ENCODE measurements around the gene SYAP1. TPM values are rescaled to one million over a fixed set of nuclear protein-coding genes. Genes with fewer than 3 reads are reported as not detected.

The SYAP1 gene
- total RNA-seq, 3 donors from 2014 or later (not counting 1 experiment from before 2014, with no cell fraction given), result 42.9 to 58.4 (median 45.4) TPM

DNA sequence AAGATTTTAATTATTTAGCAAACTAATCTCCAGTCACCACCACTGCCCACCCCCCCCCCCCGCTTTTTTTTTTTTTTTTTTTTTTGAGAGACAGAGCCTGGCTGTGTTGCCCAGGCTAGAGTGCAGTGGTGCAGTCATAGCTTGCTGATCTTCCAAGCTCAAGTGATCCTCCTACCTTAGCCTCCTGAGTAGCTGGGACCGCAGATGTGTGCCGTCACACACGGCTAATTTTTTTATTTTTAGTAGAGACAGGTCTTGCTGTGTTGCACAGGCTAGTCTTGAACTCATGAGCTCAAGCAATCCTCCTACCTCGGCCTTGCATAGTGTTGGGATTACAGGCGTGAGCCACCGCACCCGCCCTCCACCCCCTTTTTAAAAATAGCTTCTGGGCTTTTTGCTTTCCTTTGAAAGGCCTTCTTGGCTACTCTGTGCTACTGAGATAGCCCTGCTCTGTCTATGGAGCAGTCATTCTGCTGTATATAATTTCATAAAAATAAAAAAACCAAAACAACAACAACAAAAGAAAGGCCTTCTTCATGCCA lies 85.6 kb downstream of the SYAP1 start:
- no peaks in the 10 kb centered on the region for H3K36me3 ChIP-seq (ENCODE audit: control insufficient read depth, insufficient read depth, low read length)
- DNase-seq, result no peak
- no peaks in the 10 kb centered on the region for H3K27me3 ChIP-seq (ENCODE audit: control insufficient read depth, insufficient read depth, low read length)
- H3K4me1 ChIP-seq (ENCODE audit: control insufficient read depth, insufficient read depth, low read length), result no peaks in the 10 kb centered on the region
- no peaks in the 10 kb centered on the region for H3K36me3 Mint-ChIP-seq
- H3K27ac ChIP-seq (ENCODE audit: low read length), result no peak overlapping the region
- no peaks in the 10 kb centered on the region for H3K27me3 Mint-ChIP-seq (ENCODE audit: low read depth in 2 of 2)
- no peak overlapping the region for H3K27ac Mint-ChIP-seq
- no peak overlapping the region for H3K4me3 ChIP-seq (ENCODE audit: low read length)
- no peaks in the 10 kb centered on the region for H3K9me3 ChIP-seq (ENCODE audit: control insufficient read depth, insufficient read depth, low read length)
- TF ChIP-seq, protein P1, sequence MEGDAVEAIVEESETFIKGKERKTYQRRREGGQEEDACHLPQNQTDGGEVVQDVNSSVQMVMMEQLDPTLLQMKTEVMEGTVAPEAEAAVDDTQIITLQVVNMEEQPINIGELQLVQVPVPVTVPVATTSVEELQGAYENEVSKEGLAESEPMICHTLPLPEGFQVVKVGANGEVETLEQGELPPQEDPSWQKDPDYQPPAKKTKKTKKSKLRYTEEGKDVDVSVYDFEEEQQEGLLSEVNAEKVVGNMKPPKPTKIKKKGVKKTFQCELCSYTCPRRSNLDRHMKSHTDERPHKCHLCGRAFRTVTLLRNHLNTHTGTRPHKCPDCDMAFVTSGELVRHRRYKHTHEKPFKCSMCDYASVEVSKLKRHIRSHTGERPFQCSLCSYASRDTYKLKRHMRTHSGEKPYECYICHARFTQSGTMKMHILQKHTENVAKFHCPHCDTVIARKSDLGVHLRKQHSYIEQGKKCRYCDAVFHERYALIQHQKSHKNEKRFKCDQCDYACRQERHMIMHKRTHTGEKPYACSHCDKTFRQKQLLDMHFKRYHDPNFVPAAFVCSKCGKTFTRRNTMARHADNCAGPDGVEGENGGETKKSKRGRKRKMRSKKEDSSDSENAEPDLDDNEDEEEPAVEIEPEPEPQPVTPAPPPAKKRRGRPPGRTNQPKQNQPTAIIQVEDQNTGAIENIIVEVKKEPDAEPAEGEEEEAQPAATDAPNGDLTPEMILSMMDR (IDR thresholded peaks at IDR 0.05), result no peak
- peaks cover 9 to 24% of the 10 kb centered on the region in 2 donors for H3K4me1 Mint-ChIP-seq
- 74% methylated on average over 5 of the region's 8 CpGs for WGBS (ENCODE audit: insufficient coverage)
- H3K4me3 Mint-ChIP-seq, result no peak overlapping the region
- ATAC-seq, result no peak
- no peaks in the 10 kb centered on the region for H3K9me3 Mint-ChIP-seq
- intact Hi-C loops (cut with micrococcal nuclease), result loop anchor here (1.0 kb wide), 1 partner anchor 8 kb away; no protein-coding TSS in a partner anchor

DNA sequence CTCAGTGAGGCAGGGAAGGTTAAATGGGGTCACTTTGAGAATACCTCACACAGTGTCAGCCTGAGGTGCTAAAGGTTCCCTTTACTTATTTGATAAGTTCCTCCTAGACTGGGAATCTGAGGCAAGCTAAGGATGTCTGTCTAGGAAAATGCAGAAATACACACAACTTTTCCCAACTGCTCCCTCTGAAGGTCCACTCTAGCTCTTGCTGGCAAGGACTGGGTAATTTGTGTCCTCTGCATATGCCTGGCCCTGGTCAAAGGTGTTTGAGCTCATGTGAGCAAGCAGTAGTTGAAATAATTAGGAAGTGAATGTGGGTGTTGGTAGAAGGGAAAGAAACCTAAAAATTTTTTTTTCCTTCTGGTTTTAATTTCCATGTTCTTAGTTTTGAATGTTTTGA lies 88.1 kb downstream of the SYAP1 start:
- Mint-ChIP-seq H3K27ac (peak overlapping the region in 1 of 2 donors; percentile 14), H3K36me3 (no peaks in the 10 kb centered on the region), H3K9me3 (no peaks in the 10 kb centered on the region), H3K4me3 (no peak overlapping the region), H3K4me1 (peaks cover 9 to 29% of the 10 kb centered on the region in 2 donors), H3K27me3 (ENCODE audit: low read depth in 2 of 2) (no peaks in the 10 kb centered on the region)
- Histone ChIP-seq H3K4me1 (ENCODE audit: control insufficient read depth, insufficient read depth, low read length) (no peaks in the 10 kb centered on the region), H3K4me3 (ENCODE audit: low read length) (no peak overlapping the region), H3K36me3 (ENCODE audit: control insufficient read depth, insufficient read depth, low read length) (no peaks in the 10 kb centered on the region), H3K27me3 (ENCODE audit: control insufficient read depth, insufficient read depth, low read length) (no peaks in the 10 kb centered on the region), H3K9me3 (ENCODE audit: control insufficient read depth, insufficient read depth, low read length) (no peaks in the 10 kb centered on the region), H3K27ac (ENCODE audit: low read length) (no peak overlapping the region)
- ATAC-seq, result no peak
- DNase-seq, result no peak
- intact Hi-C loops (cut with micrococcal nuclease), result no loop called here
- TF ChIP-seq, protein P1 (IDR thresholded peaks at IDR 0.05), result no peak

DNA sequence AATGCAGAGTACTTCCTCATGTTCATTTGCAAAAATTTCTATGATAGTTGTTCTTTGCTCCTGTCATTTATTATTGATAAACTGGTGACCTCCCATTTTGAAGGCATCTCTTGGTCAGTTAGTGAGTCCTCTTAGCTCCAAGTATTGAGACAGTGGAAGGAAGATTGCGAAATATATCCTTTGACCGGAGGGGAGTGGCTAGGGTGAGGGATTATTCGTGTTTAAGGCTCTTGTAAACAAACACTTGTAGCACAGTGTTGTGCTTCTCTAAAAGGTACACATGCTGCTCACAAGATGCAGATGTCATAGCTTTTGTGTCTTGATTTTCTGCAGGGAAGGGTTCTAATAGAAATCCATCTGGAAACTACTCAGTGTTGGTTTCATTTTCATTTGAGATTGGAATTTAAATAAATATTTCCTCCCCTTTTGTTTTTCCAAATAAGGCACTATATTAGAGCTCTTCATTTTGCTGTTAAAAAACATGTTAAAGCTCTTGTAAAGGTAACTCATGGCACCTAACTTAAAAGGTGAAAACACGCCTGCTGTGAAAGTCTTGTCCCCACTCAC lies 88.6 kb downstream of the SYAP1 start:
- H3K9me3 Mint-ChIP-seq, result no peaks in the 10 kb centered on the region
- Histone ChIP-seq H3K27me3 (ENCODE audit: control insufficient read depth, insufficient read depth, low read length) (no peaks in the 10 kb centered on the region), H3K36me3 (ENCODE audit: control insufficient read depth, insufficient read depth, low read length) (no peaks in the 10 kb centered on the region), H3K9me3 (ENCODE audit: control insufficient read depth, insufficient read depth, low read length) (no peaks in the 10 kb centered on the region), H3K27ac (ENCODE audit: low read length) (no peak overlapping the region), H3K4me1 (ENCODE audit: control insufficient read depth, insufficient read depth, low read length) (no peaks in the 10 kb centered on the region), H3K4me3 (ENCODE audit: low read length) (no peak overlapping the region)
- intact Hi-C loops (cut with micrococcal nuclease), result no loop called here
- H3K4me1 Mint-ChIP-seq, result peaks cover 9 to 29% of the 10 kb centered on the region in 2 donors
- DNase-seq, result no peak
- H3K36me3 Mint-ChIP-seq, result no peaks in the 10 kb centered on the region
- H3K4me3 Mint-ChIP-seq, result no peak overlapping the region
- H3K27ac Mint-ChIP-seq, result peak overlapping the region in 1 of 2 donors; percentile 14
- 55% methylated on average over 4 of the region's 4 CpGs for WGBS (ENCODE audit: insufficient coverage)
- ATAC-seq, result no peak
- TF ChIP-seq, protein P1 (IDR thresholded peaks at IDR 0.05), result no peak
- H3K27me3 Mint-ChIP-seq (ENCODE audit: low read depth in 2 of 2), result no peaks in the 10 kb centered on the region

DNA sequence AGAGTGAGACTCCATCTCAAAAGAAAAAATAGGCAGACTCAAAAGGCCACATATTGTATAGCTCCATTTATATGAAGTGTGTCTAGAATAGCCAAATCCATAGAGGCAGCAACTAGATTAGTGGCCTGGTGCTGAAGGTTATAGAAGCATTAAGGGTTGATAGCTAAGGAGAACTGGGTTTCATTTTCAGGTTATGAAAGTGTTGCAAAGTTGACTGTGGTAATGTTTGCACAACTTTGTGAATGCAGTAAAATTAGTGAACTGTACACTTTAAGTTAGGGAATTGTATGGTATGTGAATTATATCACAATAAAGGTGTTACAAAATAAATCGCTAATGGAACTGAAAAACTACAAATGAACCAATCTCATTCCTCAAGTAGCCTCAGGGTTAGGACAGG lies 95.2 kb downstream of the SYAP1 start:
- H3K27ac ChIP-seq (ENCODE audit: low read length), result no peak overlapping the region
- H3K36me3 ChIP-seq (ENCODE audit: control insufficient read depth, insufficient read depth, low read length), result peaks cover 5% of the 10 kb centered on the region
- no peak overlapping the region for H3K4me3 Mint-ChIP-seq
- no peak overlapping the region for H3K27ac Mint-ChIP-seq
- H3K4me1 ChIP-seq (ENCODE audit: control insufficient read depth, insufficient read depth, low read length), result no peaks in the 10 kb centered on the region
- H3K4me3 ChIP-seq (ENCODE audit: low read length), result no peak overlapping the region
- ATAC-seq (no peak), DNase-seq (no peak)
- no peaks in the 10 kb centered on the region for H3K27me3 Mint-ChIP-seq (ENCODE audit: low read depth in 2 of 2)
- WGBS (ENCODE audit: insufficient coverage), result no CpG with 5 or more reads among the region's 1 CpG
- H3K36me3 Mint-ChIP-seq, result no peaks in the 10 kb centered on the region
- TF ChIP-seq, protein P1 (IDR thresholded peaks at IDR 0.05), result no peak
- H3K4me1 Mint-ChIP-seq, result peaks cover 0 to 15% of the 10 kb centered on the region in 2 donors
- no peaks in the 10 kb centered on the region for H3K27me3 ChIP-seq (ENCODE audit: control insufficient read depth, insufficient read depth, low read length)
- no peaks in the 10 kb centered on the region for H3K9me3 Mint-ChIP-seq
- intact Hi-C loops (cut with micrococcal nuclease), result no loop called here
- no peaks in the 10 kb centered on the region for H3K9me3 ChIP-seq (ENCODE audit: control insufficient read depth, insufficient read depth, low read length)
